HL-60/S4 treated with retinoic acid at 250 ng/mL for 4 days and 3 days (cell line): ENCODE data around the gene RNH1.

Experiments used
- in situ Hi-C: fragments of 300-500 bp; cut with MboI; formaldehyde crosslinking; loops from 2 replicates; pipeline ENCODE4 v1.7.0; 2022; ENCODE audit warnings: low sequenced_read_pairs

RNH1 gene

GRCh38 chr11:506995-507726 is at the start of gene RNH1:
TSS of gene RNH1 (minus strand) at chr11:507242. CDS start at chr11:502162, 5,080 bp downstream.
- in situ Hi-C loops = no loop called here

- in situ Hi-C loops = no loop called here
Observed at GRCh38 chr11:555780-556661, 49.0 kb upstream of the RNH1 start.

DNA sequence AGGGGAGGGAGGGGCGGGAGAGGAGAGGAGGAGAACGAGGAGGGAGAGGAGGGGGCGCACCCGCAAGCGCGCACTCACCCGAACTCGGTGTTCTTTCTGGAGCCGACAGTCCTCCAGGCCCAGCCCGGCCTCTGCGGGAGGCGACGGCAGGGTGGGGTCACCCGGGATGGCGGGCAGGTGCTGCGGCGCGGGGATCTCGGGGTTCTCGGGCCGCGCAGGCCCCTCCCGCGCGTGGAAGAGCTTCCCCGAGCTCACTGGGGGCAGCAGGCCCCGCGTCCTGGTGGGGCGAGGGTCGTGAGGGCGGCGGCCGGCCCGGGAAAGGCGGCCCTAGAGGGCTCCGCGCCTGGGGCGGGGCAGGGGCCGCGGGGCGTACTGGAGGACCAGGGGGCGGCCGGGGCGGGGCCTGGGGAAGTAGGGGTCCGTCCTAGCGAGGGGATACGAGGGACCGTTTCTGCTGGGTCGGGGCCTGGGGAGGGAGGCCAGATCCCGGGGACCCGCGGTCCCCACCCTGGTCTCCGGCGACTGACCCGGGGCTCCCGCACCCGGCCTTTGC is 48.3 kb upstream of the RNH1 start:
- in situ Hi-C loops = no loop called here

DNA sequence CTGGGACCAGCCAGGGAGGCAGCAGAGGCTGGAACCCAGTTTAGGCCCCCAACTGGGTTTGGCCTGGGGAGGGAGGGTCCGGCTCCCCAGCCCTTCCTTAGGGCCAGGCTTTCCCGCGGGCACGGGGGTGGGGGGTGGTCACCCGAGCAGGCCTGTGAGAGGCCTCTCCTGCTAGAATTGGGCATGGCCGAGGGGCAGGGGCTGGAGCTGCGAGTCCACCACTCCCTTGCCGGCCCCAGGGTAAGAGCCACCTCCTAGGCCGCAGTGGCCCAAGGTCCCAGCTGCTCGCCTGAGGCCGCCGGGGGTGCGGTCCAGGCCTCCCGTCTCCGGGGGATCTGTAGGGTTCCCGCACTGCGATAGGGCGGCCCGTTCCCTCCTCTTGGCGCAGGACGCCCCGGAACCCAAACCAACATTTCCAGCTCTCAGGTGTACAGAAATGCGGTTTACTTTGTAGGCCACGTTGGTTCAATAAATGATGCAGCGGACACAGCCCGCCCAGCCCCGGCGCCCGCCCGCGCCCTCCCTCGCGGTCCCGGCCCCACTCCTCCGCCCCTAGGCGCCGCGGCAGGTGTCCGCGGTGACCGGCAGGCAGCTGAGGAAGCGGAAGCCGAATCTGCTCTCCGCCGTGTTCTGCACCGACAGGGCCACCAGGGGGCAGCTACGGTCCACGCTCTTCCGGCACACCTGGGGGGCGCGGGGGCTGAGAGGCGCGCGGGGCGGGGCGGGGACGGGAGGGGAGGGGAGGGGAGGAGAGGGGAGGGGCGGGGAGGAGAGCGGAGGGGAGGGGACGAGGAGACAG is 47.6 kb upstream of the RNH1 start:
- in situ Hi-C loops = no loop called here

GRCh38 chr11:553988-554340 is 46.9 kb upstream of the RNH1 start:
- in situ Hi-C loops = no loop called here

- in situ Hi-C loops = no loop called here
Observed at GRCh38 chr11:553083-553987, 46.3 kb upstream of the RNH1 start.

DNA sequence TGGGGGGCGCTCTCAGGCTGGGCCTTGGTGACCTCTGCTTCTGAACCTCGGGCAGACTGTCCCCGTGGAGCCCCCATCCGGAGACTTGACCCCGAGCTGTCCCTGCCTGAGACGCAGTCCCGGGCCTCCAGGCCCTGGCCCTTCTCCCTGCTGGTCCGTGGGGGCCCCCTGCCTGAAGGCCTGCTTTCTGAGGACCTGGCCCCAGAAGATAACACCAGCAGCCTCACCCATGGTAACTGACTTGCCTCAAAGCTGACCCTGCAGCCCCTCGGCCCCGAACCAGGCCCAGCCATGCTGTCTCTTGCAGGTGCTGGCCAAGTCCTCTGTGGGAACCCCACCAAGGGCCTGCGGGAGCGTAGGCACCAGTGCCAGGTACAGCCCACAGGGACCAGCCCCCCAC is 44.6 kb upstream of the RNH1 start:
- in situ Hi-C loops = no loop called here

- in situ Hi-C loops = no loop called here
Observed at GRCh38 chr11:551131-551530, 44.1 kb upstream of the RNH1 start.

GRCh38 chr11:550746-551085 is 43.7 kb upstream of the RNH1 start:
- in situ Hi-C loops = no loop called here

GRCh38 chr11:550021-550745 is 43.1 kb upstream of the RNH1 start:
- in situ Hi-C loops = no loop called here

DNA sequence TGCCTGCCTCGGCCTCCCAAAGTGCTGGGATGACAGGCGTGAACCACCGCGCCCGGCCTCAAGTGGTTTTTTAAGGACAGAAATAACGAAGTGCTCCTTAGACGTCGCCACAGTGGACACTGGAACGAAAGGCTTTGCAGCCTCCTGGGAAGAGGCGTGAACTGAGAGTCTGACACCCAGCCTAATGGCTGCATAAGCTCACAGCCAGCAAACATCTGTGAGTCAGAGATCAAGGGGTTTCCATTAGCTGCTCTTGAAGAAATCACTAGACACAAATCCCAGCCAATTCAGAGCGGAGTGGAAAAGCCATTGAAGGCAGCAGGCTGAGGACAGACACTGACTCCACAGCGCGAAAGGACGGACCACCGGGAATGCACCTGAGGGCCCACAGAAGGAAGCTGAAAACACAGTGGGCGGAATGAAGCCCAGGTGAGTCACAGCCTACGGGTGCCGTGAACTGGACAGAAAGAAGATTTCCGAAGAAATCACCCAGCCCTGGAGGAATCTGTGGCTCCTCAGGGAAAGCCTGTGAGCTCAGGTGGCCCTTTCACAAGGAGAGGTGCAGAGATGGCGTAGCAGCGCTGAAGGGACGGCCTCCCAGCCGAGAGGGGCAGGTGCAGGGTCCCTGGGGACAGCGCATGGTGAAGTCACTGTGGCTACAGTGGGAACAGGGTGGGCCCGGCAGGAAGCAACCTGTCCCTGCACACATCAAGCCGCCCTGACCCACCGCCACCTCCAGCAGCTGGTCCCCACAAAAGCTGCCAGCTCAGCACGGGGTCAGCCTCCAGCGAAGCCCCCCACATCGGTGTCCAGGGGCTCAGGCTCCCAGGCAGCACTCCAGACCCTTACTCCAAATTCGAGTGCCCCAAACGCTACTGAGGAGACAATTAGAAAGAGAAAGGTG is 41.9 kb upstream of the RNH1 start:
- in situ Hi-C loops = no loop called here

GRCh38 chr11:545171-545570 is 38.1 kb upstream of the RNH1 start:
- in situ Hi-C loops = no loop called here

- in situ Hi-C loops = no loop called here
Observed at GRCh38 chr11:544817-545166, 37.8 kb upstream of the RNH1 start.

- in situ Hi-C loops = no loop called here
Observed at GRCh38 chr11:541433-541885, 34.4 kb upstream of the RNH1 start.

- in situ Hi-C loops = no loop called here
Observed at GRCh38 chr11:540583-541432, 33.8 kb upstream of the RNH1 start.

DNA sequence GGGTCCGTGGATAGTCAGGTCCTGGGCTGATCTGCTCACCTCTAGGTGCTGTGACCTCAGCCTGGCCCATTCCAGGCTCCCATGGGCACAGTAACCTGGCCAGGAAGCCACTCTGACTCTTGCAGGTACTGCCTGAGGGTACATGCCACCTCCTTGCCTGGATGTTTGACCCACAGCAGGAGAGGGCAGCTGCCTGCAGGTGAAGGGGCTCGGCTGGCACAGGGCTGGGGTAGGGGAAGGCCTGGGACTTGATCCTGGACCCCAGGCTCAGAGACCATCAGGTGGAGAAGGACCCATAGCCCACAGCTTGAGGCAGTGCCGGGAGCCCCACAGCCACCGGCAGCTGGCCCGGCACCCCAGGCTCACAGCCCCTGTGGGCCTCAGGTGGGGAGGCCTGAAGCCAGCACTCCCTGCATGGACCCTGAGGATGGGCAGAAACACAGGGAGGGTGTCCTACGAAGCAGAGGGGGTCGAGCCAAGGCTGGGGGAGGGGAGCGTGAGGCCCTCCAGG is 33.0 kb upstream of the RNH1 start:
- in situ Hi-C loops = no loop called here

- in situ Hi-C loops = no loop called here
Observed at GRCh38 chr11:538431-539051, 31.5 kb upstream of the RNH1 start.
